HTR-8/SVneo (cell line): Measurements from ENCODE around the gene CUL1.
A peak's percentile ranks its signal among the peaks of the same experiment; 100 is the strongest.

Experiments used
- DNase-seq: peaks from one replicate; pipeline ENCODE4 v3.0.0; 2011; ENCODE audit warnings: low spot score, mixed read lengths; ENCODE audit not compliant: insufficient read length
- FAIRE-seq: peaks from 2 replicates; lab custom pipeline; 2011; peaks lifted over from hg19 to GRCh38; lab: Jason Lieb, UNC

The CUL1 gene

GRCh38 chr7:148796841-148797240 lies 98.1 kb downstream of the CUL1 start:
- no peak for DNase-seq
- no peak for FAIRE-seq

- DNase-seq: no peak
- FAIRE-seq: no peak
Observed at GRCh38 chr7:148799893-148800555, 101.3 kb downstream of the CUL1 start.

- FAIRE-seq: no peak
Observed at GRCh38 chr7:148800677-148801076, 102.0 kb downstream of the CUL1 start.

GRCh38 chr7:148802101-148802493 lies 103.4 kb downstream of the CUL1 start:
- FAIRE-seq: no peak

More at GRCh38 chr7:148800677-148801076, 102.0 kb downstream of the CUL1 start:
- no peak for DNase-seq

GRCh38 chr7:148803094-148803493 lies 104.4 kb downstream of the CUL1 start:
- no peak for FAIRE-seq
- no peak for DNase-seq

More at GRCh38 chr7:148802101-148802493, 103.4 kb downstream of the CUL1 start:
- DNase-seq: no peak

GRCh38 chr7:148804343-148805235 lies 105.9 kb downstream of the CUL1 start:
- DNase-seq (no peak), FAIRE-seq (no peak)

GRCh38 chr7:148806187-148806586 lies 107.5 kb downstream of the CUL1 start:
- DNase-seq (no peak), FAIRE-seq (no peak)

- DNase-seq (no peak), FAIRE-seq (no peak)
Observed at GRCh38 chr7:148807436-148807835, 108.7 kb downstream of the CUL1 start.

GRCh38 chr7:148809856-148810255 lies 111.2 kb downstream of the CUL1 start:
- DNase-seq (no peak), FAIRE-seq (no peak)

- no peak for DNase-seq
- no peak for FAIRE-seq
Observed at GRCh38 chr7:148811892-148812291, 113.2 kb downstream of the CUL1 start.

GRCh38 chr7:148813890-148814289 lies 115.2 kb downstream of the CUL1 start:
- FAIRE-seq (no peak), DNase-seq (no peak)

GRCh38 chr7:148814922-148815559 lies 116.3 kb downstream of the CUL1 start:
- DNase-seq (no peak), FAIRE-seq (no peak)

- DNase-seq: no peak
- no peak for FAIRE-seq
Observed at GRCh38 chr7:148815612-148816011, 116.9 kb downstream of the CUL1 start.

GRCh38 chr7:148819697-148820360 lies 121.1 kb downstream of the CUL1 start:
- no peak for FAIRE-seq
- peak; percentile 26 for DNase-seq

- DNase-seq (no peak), FAIRE-seq (no peak)
Observed at GRCh38 chr7:148821422-148821821, 122.7 kb downstream of the CUL1 start.

GRCh38 chr7:148824864-148825263 lies 126.2 kb downstream of the CUL1 start:
- no peak for DNase-seq
- FAIRE-seq: no peak

- no peak for FAIRE-seq
- no peak for DNase-seq
Observed at GRCh38 chr7:148825338-148825737, 126.6 kb downstream of the CUL1 start.

GRCh38 chr7:148828965-148829364 lies 130.3 kb downstream of the CUL1 start:
- DNase-seq (no peak), FAIRE-seq (no peak)

- DNase-seq (no peak), FAIRE-seq (no peak)
Observed at GRCh38 chr7:148830897-148831692, 132.4 kb downstream of the CUL1 start.

- no peak for FAIRE-seq
Observed at GRCh38 chr7:148831782-148832181, 133.1 kb downstream of the CUL1 start.

More at GRCh38 chr7:148831782-148832181, 133.1 kb downstream of the CUL1 start:
- DNase-seq: no peak
